Small intestine (tissue), 4 donors: Measurements from ENCODE around the gene INAFM1. TPM values are rescaled to one million over a fixed set of nuclear protein-coding genes. Genes with fewer than 3 reads are reported as not detected.

Experiments
- polyA plus RNA-seq, 4 donors: library from polyadenylated mRNA; stranded (reverse) in 3 of 4; unstranded in 1 of 4; fragments of 200-250 nt in 3 of 4; fragments of 120-200 nt in 1 of 4; gene quantifications; one replicate each; pipeline versions ENCODE4 v1.2.1 to v1.2.3, GENCODE V29; 2013
- donor health status: healthy with polysubstance abuse.
- donor health status: Bipolar disorder and iron deficiency.
- donor health status: healthy.

The INAFM1 gene
- polyA plus RNA-seq, 4 donors = 5.8 to 7.3 (median 6.3) TPM

Other genes with a start within 250 kb of the INAFM1 start
- 10 to 100 TPM in 3 of 4 donors, 1 to 10 TPM in 1; 5.1 to 70.3 (median 14.1) TPM for gene TMEM160, start 226.3 kb upstream of the INAFM1 start, polyA plus RNA-seq
- gene ZC3H4, start 161.1 kb upstream of the INAFM1 start, polyA plus RNA-seq = 10 to 100 TPM in 3 of 4 donors, 1 to 10 TPM in 1; 7.3 to 31.6 (median 14.4) TPM
- gene SAE1, start 144.1 kb upstream of the INAFM1 start, polyA plus RNA-seq = 10 to 100 TPM; 28.6 to 77.5 (median 45.1) TPM
- 1 to 10 TPM; 2.9 to 9.3 (median 4.3) TPM for gene BBC3, start 43.7 kb upstream of the INAFM1 start, polyA plus RNA-seq
- 10 to 100 TPM; 12.1 to 23.0 (median 22.1) TPM for gene CCDC9, start 18.4 kb upstream of the INAFM1 start, polyA plus RNA-seq
- gene C5AR1, start 35.0 kb downstream of the INAFM1 start, polyA plus RNA-seq = 1 to 10 TPM in 3 of 4 donors, under 1 TPM in 1; 0.67 to 8.6 (median 1.6) TPM
- under 1 TPM in 2 of 4 donors, not detected in 2; 0.10 to 0.91 TPM for gene C5AR2, start 57.3 kb downstream of the INAFM1 start, polyA plus RNA-seq
- gene DHX34, start 74.4 kb downstream of the INAFM1 start, polyA plus RNA-seq = 10 to 100 TPM in 2 of 4 donors, 1 to 10 TPM in 2; 6.5 to 13.9 (median 9.4) TPM
- gene MEIS3, start 144.6 kb downstream of the INAFM1 start, polyA plus RNA-seq = 10 to 100 TPM in 1 of 4 donors, 1 to 10 TPM in 2, not detected in 1; 4.6 to 11.2 (median 4.8) TPM
- under 1 TPM in 2 of 4 donors, not detected in 2; 0.12 to 0.92 TPM for gene SLC8A2, start 197.0 kb downstream of the INAFM1 start, polyA plus RNA-seq
- 10 to 100 TPM in 3 of 4 donors, 1 to 10 TPM in 1; 6.3 to 42.7 (median 27.4) TPM for gene KPTN, start 209.3 kb downstream of the INAFM1 start, polyA plus RNA-seq
- gene NAPA, start 240.2 kb downstream of the INAFM1 start, polyA plus RNA-seq = 100 to 1,000 TPM in 3 of 4 donors, 10 to 100 TPM in 1; 76.4 to 119 (median 107) TPM